ENCODE measurements around the gene MAST4.

DNA sequence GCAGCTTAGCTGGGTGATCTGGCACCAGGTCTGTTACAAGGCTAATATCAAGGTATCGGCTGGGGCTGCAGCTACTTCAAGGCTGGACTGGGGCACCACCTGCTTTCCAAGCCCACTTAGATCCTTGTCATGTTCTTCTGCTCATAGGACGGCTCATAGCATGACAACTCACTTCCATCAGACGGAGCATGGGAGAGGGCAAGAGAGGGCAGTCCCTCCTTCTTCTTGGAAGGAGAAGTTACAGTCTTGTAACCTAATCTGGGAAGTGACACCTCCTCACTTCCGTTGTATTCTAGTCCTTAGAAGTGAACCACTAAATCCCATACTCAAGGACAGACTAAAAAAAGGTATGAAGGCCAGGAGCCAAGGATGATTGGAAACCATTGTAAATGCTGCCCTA, 258.2 kb downstream of the MAST4 start:
- TF ChIP-seq EZH2 (IDR thresholded peaks at IDR 0.05; ENCODE audit: insufficient read depth, poor library complexity, severe bottlenecking) (no peak), EZH2phosphoT487 (IDR thresholded peaks at IDR 0.05; ENCODE audit: insufficient read depth, low read depth) (no peak)
